Renal pelvis (tissue), 4 donors: Measurements from ENCODE around the gene TUT1. TPM values are rescaled to one million over a fixed set of nuclear protein-coding genes. Genes with fewer than 3 reads are reported as not detected.

Experiments
- DNase-seq: peaks from one replicate; pipeline ENCODE4 v3.0.0-alpha.2; 2013
- polyA plus RNA-seq, 3 donors: library from polyadenylated mRNA; unstranded; fragments of 120-200 nt; gene quantifications; one replicate each; pipeline ENCODE4 v1.2.1, GENCODE V29; 2013; ENCODE audit not compliant: insufficient read length in 3 of 3

TUT1 gene
- polyA plus RNA-seq, 3 donors: 22.1 to 30.2 (median 25.6) TPM

GRCh38 chr11:62543680-62544444 is 47.5 kb downstream of the TUT1 start:
- DNase-seq: no peak

- no peak for DNase-seq
Observed at GRCh38 chr11:62542750-62543567, 48.4 kb downstream of the TUT1 start.

GRCh38 chr11:62542111-62542745 is 49.1 kb downstream of the TUT1 start:
- DNase-seq: no peak

GRCh38 chr11:62540804-62541701 is 50.3 kb downstream of the TUT1 start:
- DNase-seq: no peak

GRCh38 chr11:62539238-62539925 is 51.9 kb downstream of the TUT1 start:
- DNase-seq: no peak

GRCh38 chr11:62538470-62539237 is 52.7 kb downstream of the TUT1 start:
- DNase-seq: no peak

GRCh38 chr11:62536301-62536957 is 54.9 kb downstream of the TUT1 start:
- DNase-seq: no peak

- DNase-seq: no peak
Observed at GRCh38 chr11:62535802-62536201, 55.5 kb downstream of the TUT1 start.

GRCh38 chr11:62534779-62535545 is 56.4 kb downstream of the TUT1 start:
- no peak for DNase-seq

GRCh38 chr11:62532096-62532495 is 59.2 kb downstream of the TUT1 start:
- no peak for DNase-seq

Other genes with a start within 250 kb of the TUT1 start
- gene SCGB1A1, start 172.5 kb downstream of the TUT1 start, polyA plus RNA-seq: not detected
- 100 to 1,000 TPM; 199 to 275 (median 229) TPM for gene AHNAK, start 44.7 kb downstream of the TUT1 start, polyA plus RNA-seq
- gene EEF1G, start 17.6 kb downstream of the TUT1 start, polyA plus RNA-seq: 1,000 to 10,000 TPM; 2,197 to 2,450 (median 2,385) TPM
- gene MTA2, start 10.3 kb upstream of the TUT1 start, polyA plus RNA-seq: 10 to 100 TPM; 95.7 to 98.2 (median 96.5) TPM
- gene EML3, start 21.3 kb upstream of the TUT1 start, polyA plus RNA-seq: 10 to 100 TPM; 32.2 to 40.6 (median 38.0) TPM
- gene ROM1, start 21.7 kb upstream of the TUT1 start, polyA plus RNA-seq: 1 to 10 TPM; 2.7 to 4.6 (median 3.1) TPM
- gene B3GAT3, start 30.5 kb upstream of the TUT1 start, polyA plus RNA-seq: 10 to 100 TPM; 37.4 to 45.4 (median 38.7) TPM
- gene GANAB, start 55.1 kb upstream of the TUT1 start, polyA plus RNA-seq: 100 to 1,000 TPM; 371 to 407 (median 392) TPM
- gene INTS5, start 61.8 kb upstream of the TUT1 start, polyA plus RNA-seq: 10 to 100 TPM; 21.5 to 24.8 (median 23.5) TPM
- gene C11orf98, start 73.7 kb upstream of the TUT1 start, polyA plus RNA-seq: 10 to 100 TPM; 57.7 to 62.1 (median 60.3) TPM
- 1 to 10 TPM; 5.1 to 6.6 (median 6.0) TPM for gene CSKMT, start 73.8 kb upstream of the TUT1 start, polyA plus RNA-seq
- 10 to 100 TPM; 10.4 to 13.1 (median 12.9) TPM for gene UQCC3, start 80.2 kb upstream of the TUT1 start, polyA plus RNA-seq
- gene LBHD1, start 80.7 kb upstream of the TUT1 start, polyA plus RNA-seq: 10 to 100 TPM in 2 of 3 donors, 1 to 10 TPM in 1; 8.6 to 11.6 (median 10.6) TPM
- 100 to 1,000 TPM; 151 to 204 (median 191) TPM for gene UBXN1, start 87.5 kb upstream of the TUT1 start, polyA plus RNA-seq
- 1 to 10 TPM in 2 of 3 donors, under 1 TPM in 1; 0.68 to 1.0 (median 1.0) TPM for gene LRRN4CL, start 98.0 kb upstream of the TUT1 start, polyA plus RNA-seq
- 10 to 100 TPM; 65.7 to 72.7 (median 68.1) TPM for gene BSCL2, start 115.9 kb upstream of the TUT1 start, polyA plus RNA-seq
- gene GNG3, start 116.2 kb upstream of the TUT1 start, polyA plus RNA-seq: 1 to 10 TPM; 2.1 to 3.6 (median 2.5) TPM
- 10 to 100 TPM; 79.1 to 92.4 (median 86.0) TPM for gene HNRNPUL2, start 135.9 kb upstream of the TUT1 start, polyA plus RNA-seq
- gene TTC9C, start 137.0 kb upstream of the TUT1 start, polyA plus RNA-seq: 10 to 100 TPM; 37.0 to 48.6 (median 45.8) TPM
- 10 to 100 TPM in 1 of 3 donors, 1 to 10 TPM in 2; 8.1 to 10.4 (median 9.4) TPM for gene ZBTB3, start 162.6 kb upstream of the TUT1 start, polyA plus RNA-seq
- gene POLR2G, start 170.1 kb upstream of the TUT1 start, polyA plus RNA-seq: 100 to 1,000 TPM; 133 to 173 (median 153) TPM
- gene TAF6L, start 179.9 kb upstream of the TUT1 start, polyA plus RNA-seq: 10 to 100 TPM; 32.9 to 44.1 (median 40.0) TPM
- 10 to 100 TPM; 67.7 to 75.2 (median 71.3) TPM for gene TMEM179B, start 195.9 kb upstream of the TUT1 start, polyA plus RNA-seq
- gene TMEM223, start 200.5 kb upstream of the TUT1 start, polyA plus RNA-seq: 10 to 100 TPM; 30.6 to 31.6 (median 31.1) TPM
- 100 to 1,000 TPM; 117 to 137 (median 126) TPM for gene NXF1, start 213.9 kb upstream of the TUT1 start, polyA plus RNA-seq
- gene STX5, start 240.5 kb upstream of the TUT1 start, polyA plus RNA-seq: 10 to 100 TPM; 50.5 to 59.2 (median 54.7) TPM
- under 1 TPM in 2 of 3 donors, not detected in 1; 0.36 to 0.65 TPM for gene TEX54, start 241.3 kb upstream of the TUT1 start, polyA plus RNA-seq
- 10 to 100 TPM; 38.1 to 49.6 (median 47.0) TPM for gene WDR74, start 248.1 kb upstream of the TUT1 start, polyA plus RNA-seq